ENCODE results near the gene ALOX5. TPM values are rescaled to one million over a fixed set of nuclear protein-coding genes. Genes with fewer than 3 reads are reported as not detected.
A peak's percentile ranks its signal among the peaks of the same experiment; 100 is the strongest.

ALOX5 gene
- total RNA-seq, 1 donor from 2014 or later, result 23.1 TPM

DNA sequence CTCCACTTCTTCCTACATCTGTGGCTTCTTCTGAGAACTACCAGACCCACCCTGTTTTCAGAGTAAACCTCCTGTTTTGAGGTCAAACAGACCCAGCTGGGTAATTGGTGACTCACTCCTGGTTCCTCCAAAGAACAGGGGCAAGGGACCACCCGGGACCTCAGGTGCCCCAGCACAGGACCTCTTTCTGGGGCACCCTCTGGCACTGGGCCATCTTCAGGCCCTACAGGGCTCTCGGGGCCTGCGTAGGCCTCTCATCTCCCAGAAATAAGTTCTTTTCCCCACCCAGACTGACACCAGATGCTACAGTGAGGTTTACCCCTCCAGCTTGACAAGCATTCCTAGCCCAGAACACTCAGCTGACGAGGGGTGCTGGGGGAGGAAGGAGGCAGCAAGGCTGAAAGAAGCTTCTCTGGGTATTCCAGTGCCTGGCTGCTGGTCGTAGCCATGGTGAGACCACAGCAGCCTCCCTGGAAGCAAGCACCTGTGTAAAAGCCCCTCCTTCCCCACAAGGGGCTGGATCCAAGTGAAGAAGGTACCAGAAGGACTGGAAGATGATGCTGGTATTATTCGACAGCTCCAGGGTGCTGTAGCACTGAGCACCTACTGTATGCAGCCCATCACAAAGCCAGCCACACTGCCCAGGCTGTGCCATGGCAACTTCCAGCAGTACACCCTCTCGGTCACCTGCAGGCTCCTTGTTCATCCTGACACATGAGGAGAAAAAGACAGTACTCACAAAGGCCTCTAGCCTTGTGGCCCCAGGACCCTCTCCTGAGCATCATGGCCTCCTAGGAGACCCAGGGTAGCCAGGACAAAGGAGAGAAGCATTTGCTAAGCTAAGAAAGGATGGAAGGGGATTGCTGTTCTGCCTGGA lies 47.4 kb downstream of the ALOX5 start:
- no peak for DNase-seq (ENCODE audit: low spot score in 2 of 2)
- H3K4me3 ChIP-seq, result no peak overlapping the region
- H3K36me3 ChIP-seq, result no peaks in the 10 kb centered on the region
- TF ChIP-seq CTCF (IDR thresholded peaks at IDR 0.05), result no peak
- H3K9me3 ChIP-seq, result no peaks in the 10 kb centered on the region
- intact Hi-C loops (cut with DNase I), result no loop called here
- peak overlapping the region; percentile 81 to 82 for H3K27ac ChIP-seq
- H3K27me3 ChIP-seq, result no peaks in the 10 kb centered on the region
- H3K4me1 ChIP-seq, result peaks cover 0 to 15% of the 10 kb centered on the region in 2 donors

DNA sequence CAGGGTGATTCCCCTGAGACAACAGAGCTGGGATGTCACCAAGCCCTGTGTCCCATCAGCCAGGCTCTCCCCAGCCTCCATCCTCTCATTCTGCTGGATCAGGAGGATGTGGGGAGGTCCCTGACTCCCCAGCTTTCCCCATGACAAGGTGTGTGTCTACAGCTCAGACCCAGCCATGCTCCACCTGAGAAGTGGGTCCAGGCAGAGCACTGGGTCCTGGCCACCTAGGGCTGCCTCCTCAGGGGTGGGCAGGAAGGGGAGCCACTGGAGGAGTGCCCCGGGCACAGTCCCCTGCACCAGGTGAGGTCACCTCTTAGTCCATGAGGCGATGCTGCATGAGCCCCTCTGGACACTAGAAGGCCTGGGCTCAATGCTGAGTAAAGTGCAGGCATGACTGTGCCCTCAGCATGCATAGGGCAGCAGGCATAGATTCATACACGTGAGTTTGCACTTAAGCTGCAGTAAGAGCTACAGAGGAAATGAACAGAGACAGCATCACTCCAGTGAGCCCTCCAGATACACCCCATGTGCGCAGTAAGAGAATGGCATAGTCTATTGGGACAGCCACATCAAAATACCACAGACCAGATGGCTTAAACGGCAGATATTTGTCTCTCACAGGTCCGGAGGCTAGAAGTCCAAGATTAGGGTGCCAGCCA lies 48.3 kb downstream of the ALOX5 start:
- Histone ChIP-seq H3K4me3 (no peak overlapping the region), H3K9me3 (no peaks in the 10 kb centered on the region), H3K27ac (no peak overlapping the region), H3K4me1 (peaks cover 0 to 15% of the 10 kb centered on the region in 2 donors), H3K36me3 (no peaks in the 10 kb centered on the region), H3K27me3 (no peaks in the 10 kb centered on the region)
- TF ChIP-seq CTCF (IDR thresholded peaks at IDR 0.05), result no peak
- no peak for DNase-seq (ENCODE audit: low spot score in 2 of 2)
- intact Hi-C loops (cut with DNase I), result no loop called here

GRCh38 chr10:45422866-45423659 lies 49.0 kb downstream of the ALOX5 start:
- Histone ChIP-seq H3K9me3 (no peaks in the 10 kb centered on the region), H3K4me3 (no peak overlapping the region), H3K4me1 (peaks cover 0 to 15% of the 10 kb centered on the region in 2 donors), H3K27me3 (no peaks in the 10 kb centered on the region), H3K36me3 (no peaks in the 10 kb centered on the region), H3K27ac (no peak overlapping the region)
- no peak for TF ChIP-seq CTCF (IDR thresholded peaks at IDR 0.05)
- no peak for DNase-seq (ENCODE audit: low spot score in 2 of 2)
- intact Hi-C loops (cut with DNase I), result no loop called here

GRCh38 chr10:45423976-45424499 lies 50.0 kb downstream of the ALOX5 start:
- no peaks in the 10 kb centered on the region for H3K27me3 ChIP-seq
- intact Hi-C loops (cut with DNase I), result no loop called here
- DNase-seq (ENCODE audit: low spot score in 2 of 2), result no peak
- H3K36me3 ChIP-seq, result no peaks in the 10 kb centered on the region
- no peak overlapping the region for H3K27ac ChIP-seq
- no peak overlapping the region for H3K4me3 ChIP-seq
- H3K9me3 ChIP-seq, result no peaks in the 10 kb centered on the region
- TF ChIP-seq CTCF (IDR thresholded peaks at IDR 0.05), result no peak
- H3K4me1 ChIP-seq, result peaks cover 0 to 15% of the 10 kb centered on the region in 2 donors

DNA sequence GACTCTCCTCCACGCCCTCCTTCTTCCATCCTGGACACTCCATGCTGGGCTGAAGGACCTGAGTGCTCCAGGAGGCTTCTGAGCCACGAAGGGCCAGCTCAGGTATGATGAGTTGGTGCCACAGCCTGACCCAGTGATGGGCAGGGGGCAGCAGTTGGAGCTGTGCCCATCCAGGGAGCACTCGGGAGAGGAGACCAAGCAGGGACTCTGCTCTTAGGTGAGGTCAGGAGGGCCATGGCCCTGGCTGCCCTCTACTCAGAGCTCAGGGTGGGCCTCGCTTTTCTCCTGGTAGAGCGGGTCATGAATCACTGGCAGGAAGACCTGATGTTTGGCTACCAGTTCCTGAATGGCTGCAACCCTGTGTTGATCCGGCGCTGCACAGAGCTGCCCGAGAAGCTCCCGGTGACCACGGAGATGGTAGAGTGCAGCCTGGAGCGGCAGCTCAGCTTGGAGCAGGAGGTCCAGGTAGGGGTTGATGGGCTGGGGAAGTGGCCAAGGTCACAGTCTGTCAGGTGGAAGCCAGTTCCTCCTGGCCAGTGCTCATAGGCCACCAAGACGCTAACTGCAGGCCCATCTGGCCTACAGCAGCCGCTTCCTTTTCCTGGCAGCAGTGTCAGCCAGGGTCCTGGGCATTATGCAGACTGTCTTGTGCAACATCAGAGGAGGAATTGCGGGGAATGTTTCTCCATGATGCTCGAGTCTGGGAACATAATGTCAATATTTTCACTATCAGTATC lies 50.8 kb downstream of the ALOX5 start:
- Histone ChIP-seq H3K27me3 (no peaks in the 10 kb centered on the region), H3K36me3 (no peaks in the 10 kb centered on the region), H3K27ac (no peak overlapping the region), H3K4me3 (no peak overlapping the region), H3K4me1 (peaks cover 0 to 9% of the 10 kb centered on the region in 2 donors), H3K9me3 (no peaks in the 10 kb centered on the region)
- TF ChIP-seq CTCF (IDR thresholded peaks at IDR 0.05), result no peak
- DNase-seq (ENCODE audit: low spot score in 2 of 2), result no peak
- intact Hi-C loops (cut with DNase I), result no loop called here

Measured in ascending aorta (tissue), 2 donors.